ENCODE measurements around the gene IGFBP2.

IGFBP2 gene

GRCh38 chr2:216601632-216602409 lies 31.4 kb upstream of the IGFBP2 start:
- Histone ChIP-seq H3K9me3 (ENCODE audit: low read length) (no peaks in the 10 kb centered on the region), H3K4me3 (ENCODE audit: low read length) (no peak overlapping the region), H3K27me3 (ENCODE audit: insufficient read depth, low read length) (no peaks in the 10 kb centered on the region), H3K4me1 (ENCODE audit: insufficient read depth, low read length) (peaks cover 14% of the 10 kb centered on the region), H3K36me3 (ENCODE audit: insufficient read depth, low read length) (no peaks in the 10 kb centered on the region), H2AFZ (ENCODE audit: low read depth, low read length) (no peak overlapping the region)

- Histone ChIP-seq H2AFZ (ENCODE audit: low read depth, low read length) (no peak overlapping the region), H3K27me3 (ENCODE audit: insufficient read depth, low read length) (no peaks in the 10 kb centered on the region), H3K4me1 (ENCODE audit: insufficient read depth, low read length) (peaks cover 19% of the 10 kb centered on the region), H3K9me3 (ENCODE audit: low read length) (no peaks in the 10 kb centered on the region), H3K36me3 (ENCODE audit: insufficient read depth, low read length) (no peaks in the 10 kb centered on the region), H3K4me3 (ENCODE audit: low read length) (no peak overlapping the region)
Observed at GRCh38 chr2:216603010-216603883, 30.0 kb upstream of the IGFBP2 start.

- no peak overlapping the region for H3K4me3 ChIP-seq (ENCODE audit: low read length)
- no peaks in the 10 kb centered on the region for H3K27me3 ChIP-seq (ENCODE audit: insufficient read depth, low read length)
- no peak overlapping the region for H2AFZ ChIP-seq (ENCODE audit: low read depth, low read length)
- peaks cover 19% of the 10 kb centered on the region for H3K4me1 ChIP-seq (ENCODE audit: insufficient read depth, low read length)
- no peaks in the 10 kb centered on the region for H3K36me3 ChIP-seq (ENCODE audit: insufficient read depth, low read length)
- H3K9me3 ChIP-seq (ENCODE audit: low read length): no peaks in the 10 kb centered on the region
Observed at GRCh38 chr2:216603884-216604245, 29.4 kb upstream of the IGFBP2 start.

GRCh38 chr2:216604458-216604857 lies 28.8 kb upstream of the IGFBP2 start:
- H3K27me3 ChIP-seq (ENCODE audit: insufficient read depth, low read length): no peaks in the 10 kb centered on the region
- no peaks in the 10 kb centered on the region for H3K9me3 ChIP-seq (ENCODE audit: low read length)
- peaks cover 19% of the 10 kb centered on the region for H3K4me1 ChIP-seq (ENCODE audit: insufficient read depth, low read length)
- H3K36me3 ChIP-seq (ENCODE audit: insufficient read depth, low read length): no peaks in the 10 kb centered on the region
- no peak overlapping the region for H3K4me3 ChIP-seq (ENCODE audit: low read length)
- H2AFZ ChIP-seq (ENCODE audit: low read depth, low read length): no peak overlapping the region

- H3K9me3 ChIP-seq (ENCODE audit: low read length): no peaks in the 10 kb centered on the region
- H3K4me3 ChIP-seq (ENCODE audit: low read length): peak overlapping the region; percentile 33
- H2AFZ ChIP-seq (ENCODE audit: low read depth, low read length): peak overlapping the region; percentile 66
- no peaks in the 10 kb centered on the region for H3K27me3 ChIP-seq (ENCODE audit: insufficient read depth, low read length)
- no peaks in the 10 kb centered on the region for H3K36me3 ChIP-seq (ENCODE audit: insufficient read depth, low read length)
- H3K4me1 ChIP-seq (ENCODE audit: insufficient read depth, low read length): peaks cover 19% of the 10 kb centered on the region
Observed at GRCh38 chr2:216606551-216607276, 26.5 kb upstream of the IGFBP2 start.

- Histone ChIP-seq H3K9me3 (ENCODE audit: low read length) (no peaks in the 10 kb centered on the region), H3K36me3 (ENCODE audit: insufficient read depth, low read length) (no peaks in the 10 kb centered on the region), H3K4me3 (ENCODE audit: low read length) (no peak overlapping the region), H2AFZ (ENCODE audit: low read depth, low read length) (peak overlapping the region; percentile 66), H3K4me1 (ENCODE audit: insufficient read depth, low read length) (peaks cover 19% of the 10 kb centered on the region), H3K27me3 (ENCODE audit: insufficient read depth, low read length) (no peaks in the 10 kb centered on the region)
Observed at GRCh38 chr2:216607277-216607560, 26.0 kb upstream of the IGFBP2 start.

GRCh38 chr2:216608525-216608924 lies 24.7 kb upstream of the IGFBP2 start:
- Histone ChIP-seq H3K4me3 (ENCODE audit: low read length) (no peak overlapping the region), H2AFZ (ENCODE audit: low read depth, low read length) (no peak overlapping the region), H3K27me3 (ENCODE audit: insufficient read depth, low read length) (no peaks in the 10 kb centered on the region), H3K9me3 (ENCODE audit: low read length) (no peaks in the 10 kb centered on the region), H3K4me1 (ENCODE audit: insufficient read depth, low read length) (peaks cover 23% of the 10 kb centered on the region), H3K36me3 (ENCODE audit: insufficient read depth, low read length) (no peaks in the 10 kb centered on the region)

GRCh38 chr2:216615298-216616082 lies 17.7 kb upstream of the IGFBP2 start:
- H3K4me3 ChIP-seq (ENCODE audit: low read length): no peak overlapping the region
- H3K9me3 ChIP-seq (ENCODE audit: low read length): no peaks in the 10 kb centered on the region
- no peak overlapping the region for H2AFZ ChIP-seq (ENCODE audit: low read depth, low read length)
- H3K27me3 ChIP-seq (ENCODE audit: insufficient read depth, low read length): no peaks in the 10 kb centered on the region
- H3K4me1 ChIP-seq (ENCODE audit: insufficient read depth, low read length): peaks cover 29% of the 10 kb centered on the region
- H3K36me3 ChIP-seq (ENCODE audit: insufficient read depth, low read length): no peaks in the 10 kb centered on the region

- Histone ChIP-seq H3K36me3 (ENCODE audit: insufficient read depth, low read length) (no peaks in the 10 kb centered on the region), H2AFZ (ENCODE audit: low read depth, low read length) (no peak overlapping the region), H3K27me3 (ENCODE audit: insufficient read depth, low read length) (no peaks in the 10 kb centered on the region), H3K4me1 (ENCODE audit: insufficient read depth, low read length) (peaks cover 35% of the 10 kb centered on the region), H3K9me3 (ENCODE audit: low read length) (no peaks in the 10 kb centered on the region), H3K4me3 (ENCODE audit: low read length) (no peak overlapping the region)
Observed at GRCh38 chr2:216616083-216616678, 17.0 kb upstream of the IGFBP2 start.

- H3K4me1 ChIP-seq (ENCODE audit: insufficient read depth, low read length): peaks cover 40% of the 10 kb centered on the region
- H3K27me3 ChIP-seq (ENCODE audit: insufficient read depth, low read length): no peaks in the 10 kb centered on the region
- no peaks in the 10 kb centered on the region for H3K36me3 ChIP-seq (ENCODE audit: insufficient read depth, low read length)
- no peak overlapping the region for H3K4me3 ChIP-seq (ENCODE audit: low read length)
- H3K9me3 ChIP-seq (ENCODE audit: low read length): no peaks in the 10 kb centered on the region
- no peak overlapping the region for H2AFZ ChIP-seq (ENCODE audit: low read depth, low read length)
Observed at GRCh38 chr2:216617159-216617815, 15.9 kb upstream of the IGFBP2 start.

- no peaks in the 10 kb centered on the region for H3K9me3 ChIP-seq (ENCODE audit: low read length)
- H3K4me3 ChIP-seq (ENCODE audit: low read length): no peak overlapping the region
- H3K36me3 ChIP-seq (ENCODE audit: insufficient read depth, low read length): no peaks in the 10 kb centered on the region
- no peaks in the 10 kb centered on the region for H3K27me3 ChIP-seq (ENCODE audit: insufficient read depth, low read length)
- H3K4me1 ChIP-seq (ENCODE audit: insufficient read depth, low read length): peaks cover 29% of the 10 kb centered on the region
- no peak overlapping the region for H2AFZ ChIP-seq (ENCODE audit: low read depth, low read length)
Observed at GRCh38 chr2:216618785-216619184, 14.4 kb upstream of the IGFBP2 start.

All from neuron (in vitro differentiated cells).